Chondrocyte (in vitro differentiated cells): ENCODE data around the gene LEMD2. TPM values are rescaled to one million over a fixed set of nuclear protein-coding genes. Genes with fewer than 3 reads are reported as not detected.

Experiments used
- DNase-seq: peaks from one replicate; pipeline ENCODE4 v3.0.0; 2021; ENCODE audit warnings: mixed read lengths, low spot score
- H3K27ac Mint-ChIP-seq: one replicate; pipeline ENCODE4 v1.8.0; 2021; ENCODE audit warnings: mild to moderate bottlenecking, moderate library complexity, mixed read lengths; ENCODE audit not compliant: unreplicated experiment
- H3K27me3 Mint-ChIP-seq: 2 replicates; pipeline ENCODE4 v1.8.0; 2021; ENCODE audit warnings: low read depth, mixed read lengths
- H3K36me3 Mint-ChIP-seq: 2 replicates; pipeline ENCODE4 v1.8.0; 2021; ENCODE audit warnings: low read depth, mixed read lengths
- H3K4me1 Mint-ChIP-seq: 2 replicates; pipeline ENCODE4 v1.8.0; 2021; ENCODE audit warnings: low read depth, mild to moderate bottlenecking, mixed read lengths
- H3K4me3 Mint-ChIP-seq: one replicate; pipeline ENCODE4 v1.8.0; 2021; ENCODE audit warnings: mild to moderate bottlenecking, moderate library complexity, mixed read lengths; ENCODE audit not compliant: unreplicated experiment
- H3K9me3 Mint-ChIP-seq: 2 replicates; pipeline ENCODE4 v1.8.0; 2021; ENCODE audit warnings: low read depth, mixed read lengths
- CTCF ChIP-seq: fragments of 200-600 bp; sonication (generic); IDR thresholded peaks from 2 replicates; pipeline ENCODE4 v1.5.0; 2021; ENCODE audit warnings: antibody characterized with exemption, mild to moderate bottlenecking, moderate library complexity
- total RNA-seq: library from RNA; stranded (reverse); gene quantifications from 3 replicates; pipeline ENCODE4 v1.2.1, GENCODE V29; 2021

Gene LEMD2
- total RNA-seq, 1 donor from 2014 or later: 60.1 TPM

GRCh38 chr6:33756211-33756954 lies 32.5 kb downstream of the LEMD2 start:
- no peak for TF ChIP-seq CTCF

GRCh38 chr6:33755070-33755869 lies 33.7 kb downstream of the LEMD2 start:
- no peak for TF ChIP-seq CTCF
- Mint-ChIP-seq H3K4me3 (no peak overlapping the region), H3K4me1 (peaks cover 9% of the 10 kb centered on the region), H3K9me3 (no peaks in the 10 kb centered on the region), H3K27ac (no peak overlapping the region), H3K27me3 (no peaks in the 10 kb centered on the region), H3K36me3 (no peaks in the 10 kb centered on the region)
- DNase-seq: no peak

More at GRCh38 chr6:33756211-33756954, 32.5 kb downstream of the LEMD2 start:
- no peaks in the 10 kb centered on the region for H3K9me3 Mint-ChIP-seq
- H3K36me3 Mint-ChIP-seq: no peaks in the 10 kb centered on the region
- peaks cover 17% of the 10 kb centered on the region for H3K4me1 Mint-ChIP-seq
- H3K27ac Mint-ChIP-seq: no peak overlapping the region
- H3K27me3 Mint-ChIP-seq: no peaks in the 10 kb centered on the region
- no peak for DNase-seq
- H3K4me3 Mint-ChIP-seq: no peak overlapping the region

GRCh38 chr6:33754222-33754621 lies 34.7 kb downstream of the LEMD2 start:
- no peak overlapping the region for H3K4me3 Mint-ChIP-seq
- H3K4me1 Mint-ChIP-seq: peaks cover 8% of the 10 kb centered on the region
- no peak for DNase-seq
- no peak overlapping the region for H3K27ac Mint-ChIP-seq
- TF ChIP-seq CTCF: no peak
- no peaks in the 10 kb centered on the region for H3K9me3 Mint-ChIP-seq
- no peaks in the 10 kb centered on the region for H3K27me3 Mint-ChIP-seq
- H3K36me3 Mint-ChIP-seq: no peaks in the 10 kb centered on the region

GRCh38 chr6:33752646-33753015 lies 36.3 kb downstream of the LEMD2 start:
- Mint-ChIP-seq H3K4me3 (no peak overlapping the region), H3K4me1 (peaks cover 7% of the 10 kb centered on the region), H3K27ac (no peak overlapping the region), H3K36me3 (no peaks in the 10 kb centered on the region), H3K9me3 (no peaks in the 10 kb centered on the region), H3K27me3 (no peaks in the 10 kb centered on the region)
- DNase-seq: no peak
- no peak for TF ChIP-seq CTCF

- H3K27me3 Mint-ChIP-seq: no peaks in the 10 kb centered on the region
- H3K9me3 Mint-ChIP-seq: no peaks in the 10 kb centered on the region
- H3K36me3 Mint-ChIP-seq: no peaks in the 10 kb centered on the region
- H3K27ac Mint-ChIP-seq: no peak overlapping the region
- no peak overlapping the region for H3K4me3 Mint-ChIP-seq
- peaks cover 14% of the 10 kb centered on the region for H3K4me1 Mint-ChIP-seq
- DNase-seq: no peak
- TF ChIP-seq CTCF: no peak
These were observed 36.9 kb downstream of the LEMD2 start for GRCh38 chr6:33751771-33752645.
